ENCODE data around the gene HBA1.

Gene HBA1

DNA sequence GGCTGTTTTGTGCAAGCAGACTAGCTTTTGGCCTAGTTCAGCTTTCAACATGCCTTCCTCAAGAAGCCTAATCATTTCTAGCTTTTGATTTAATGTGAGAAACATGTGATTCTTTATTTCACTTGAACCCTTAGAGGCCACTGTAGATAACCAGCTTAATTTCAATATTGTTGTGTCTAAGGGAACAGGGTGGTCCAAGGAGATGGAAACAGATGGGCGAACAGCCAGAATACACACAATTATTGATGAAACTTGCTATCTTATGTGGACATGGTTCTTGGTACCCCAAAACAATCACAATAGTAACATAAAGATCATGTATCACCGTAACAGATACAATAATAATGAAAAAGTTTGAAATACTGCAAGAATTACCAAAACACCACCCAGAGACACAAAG, 42.8 kb upstream of the HBA1 start:
- TF ChIP-seq EP300 (IDR thresholded peaks at IDR 0.05; ENCODE audit: borderline replicate concordance) = no peak
- TF ChIP-seq FOXM1 (IDR thresholded peaks at IDR 0.05; ENCODE audit: borderline replicate concordance, low read depth) = no peak
- no peak for TF ChIP-seq TCF12 (IDR thresholded peaks at IDR 0.05; ENCODE audit: low read depth)
- TF ChIP-seq TEAD4 (IDR thresholded peaks at IDR 0.05) = no peak
- no peak for TF ChIP-seq EGR1 (IDR thresholded peaks at IDR 0.05)
- TF ChIP-seq NFIC (IDR thresholded peaks at IDR 0.05) = no peak
- TF ChIP-seq, protein P1, sequence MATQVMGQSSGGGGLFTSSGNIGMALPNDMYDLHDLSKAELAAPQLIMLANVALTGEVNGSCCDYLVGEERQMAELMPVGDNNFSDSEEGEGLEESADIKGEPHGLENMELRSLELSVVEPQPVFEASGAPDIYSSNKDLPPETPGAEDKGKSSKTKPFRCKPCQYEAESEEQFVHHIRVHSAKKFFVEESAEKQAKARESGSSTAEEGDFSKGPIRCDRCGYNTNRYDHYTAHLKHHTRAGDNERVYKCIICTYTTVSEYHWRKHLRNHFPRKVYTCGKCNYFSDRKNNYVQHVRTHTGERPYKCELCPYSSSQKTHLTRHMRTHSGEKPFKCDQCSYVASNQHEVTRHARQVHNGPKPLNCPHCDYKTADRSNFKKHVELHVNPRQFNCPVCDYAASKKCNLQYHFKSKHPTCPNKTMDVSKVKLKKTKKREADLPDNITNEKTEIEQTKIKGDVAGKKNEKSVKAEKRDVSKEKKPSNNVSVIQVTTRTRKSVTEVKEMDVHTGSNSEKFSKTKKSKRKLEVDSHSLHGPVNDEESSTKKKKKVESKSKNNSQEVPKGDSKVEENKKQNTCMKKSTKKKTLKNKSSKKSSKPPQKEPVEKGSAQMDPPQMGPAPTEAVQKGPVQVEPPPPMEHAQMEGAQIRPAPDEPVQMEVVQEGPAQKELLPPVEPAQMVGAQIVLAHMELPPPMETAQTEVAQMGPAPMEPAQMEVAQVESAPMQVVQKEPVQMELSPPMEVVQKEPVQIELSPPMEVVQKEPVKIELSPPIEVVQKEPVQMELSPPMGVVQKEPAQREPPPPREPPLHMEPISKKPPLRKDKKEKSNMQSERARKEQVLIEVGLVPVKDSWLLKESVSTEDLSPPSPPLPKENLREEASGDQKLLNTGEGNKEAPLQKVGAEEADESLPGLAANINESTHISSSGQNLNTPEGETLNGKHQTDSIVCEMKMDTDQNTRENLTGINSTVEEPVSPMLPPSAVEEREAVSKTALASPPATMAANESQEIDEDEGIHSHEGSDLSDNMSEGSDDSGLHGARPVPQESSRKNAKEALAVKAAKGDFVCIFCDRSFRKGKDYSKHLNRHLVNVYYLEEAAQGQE (IDR thresholded peaks at IDR 0.05; ENCODE audit: low read depth) = no peak
- no peak for TF ChIP-seq CEBPB (IDR thresholded peaks at IDR 0.05)
- TF ChIP-seq TAF1 (IDR thresholded peaks at IDR 0.05; ENCODE audit: low read depth) = no peak
- TF ChIP-seq YY1 (IDR thresholded peaks at IDR 0.05; ENCODE audit: low read depth) = no peak

DNA sequence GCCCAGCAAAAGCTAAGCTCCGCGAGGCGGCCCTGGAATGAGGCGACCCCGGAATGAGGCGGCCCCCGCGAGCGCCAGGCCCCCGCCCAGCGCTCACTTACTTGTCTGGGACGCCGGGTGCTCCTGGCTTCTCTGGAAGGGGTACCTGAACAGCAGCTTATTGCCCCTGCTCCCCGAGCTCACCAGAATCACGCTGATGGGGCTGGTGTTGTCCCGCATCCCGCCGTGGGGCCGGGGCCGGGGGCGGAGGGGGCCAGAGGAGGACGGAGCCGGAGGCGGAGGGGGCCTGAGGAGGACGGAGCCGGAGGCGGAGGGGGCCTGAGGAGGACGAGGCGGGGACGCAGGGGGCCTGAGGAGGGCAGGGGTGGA, 38.4 kb upstream of the HBA1 start:
- TF ChIP-seq ZBTB7A (IDR thresholded peaks at IDR 0.05; ENCODE audit: low read depth) = 0 out of 2 replicates have a peak, but pooled peaks have one; percentile 35
- no peak for TF ChIP-seq EP300 (IDR thresholded peaks at IDR 0.05; ENCODE audit: borderline replicate concordance)
- no peak for TF ChIP-seq CEBPB (IDR thresholded peaks at IDR 0.05)
- no peak for TF ChIP-seq RAD21 (IDR thresholded peaks at IDR 0.05; ENCODE audit: low read depth)
- TF ChIP-seq TEAD4 (IDR thresholded peaks at IDR 0.05) = no peak
- TF ChIP-seq, protein P2, sequence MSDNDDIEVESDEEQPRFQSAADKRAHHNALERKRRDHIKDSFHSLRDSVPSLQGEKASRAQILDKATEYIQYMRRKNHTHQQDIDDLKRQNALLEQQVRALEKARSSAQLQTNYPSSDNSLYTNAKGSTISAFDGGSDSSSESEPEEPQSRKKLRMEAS (IDR thresholded peaks at IDR 0.05) = no peak
- no peak for TF ChIP-seq TCF12 (IDR thresholded peaks at IDR 0.05; ENCODE audit: low read depth)
- no peak for TF ChIP-seq EGR1 (IDR thresholded peaks at IDR 0.05)
- TF ChIP-seq, protein P1 (IDR thresholded peaks at IDR 0.05; ENCODE audit: low read depth) = no peak

DNA sequence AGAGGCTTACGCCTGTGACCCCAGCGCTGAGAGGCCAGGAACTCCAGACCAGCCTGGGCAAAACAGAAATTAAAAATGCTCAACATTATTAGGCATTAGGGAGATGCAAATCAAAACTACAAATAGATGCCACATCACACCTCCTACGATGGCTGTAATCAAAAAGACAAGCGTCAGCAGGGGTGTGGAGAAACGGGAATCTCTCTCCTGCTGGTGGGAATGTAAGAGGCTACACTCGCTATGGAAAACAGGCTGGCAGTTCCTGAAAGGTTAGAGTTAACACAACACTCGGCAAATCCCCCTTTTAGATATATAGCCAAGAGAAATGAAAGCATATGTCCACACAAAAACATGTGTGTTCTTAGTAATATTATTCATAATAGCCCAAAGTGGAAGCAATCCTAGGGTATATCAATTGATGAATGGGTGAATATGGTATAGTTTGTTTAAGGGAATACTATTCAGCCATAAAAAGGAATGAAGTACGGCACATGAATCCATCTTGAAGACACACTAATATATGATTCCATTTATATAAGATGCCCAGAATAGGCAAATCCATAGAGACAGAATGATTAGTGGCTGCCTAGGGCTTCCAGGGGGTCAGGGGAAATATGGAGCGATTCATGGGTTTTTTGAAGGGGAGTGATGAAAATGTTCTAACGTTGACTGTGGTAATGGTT, 36.2 kb upstream of the HBA1 start:
- TF ChIP-seq, protein P1 (IDR thresholded peaks at IDR 0.05; ENCODE audit: low read depth) = no peak
- TF ChIP-seq YY1 (IDR thresholded peaks at IDR 0.05; ENCODE audit: low read depth) = no peak
- TF ChIP-seq ZBTB7A (IDR thresholded peaks at IDR 0.05; ENCODE audit: low read depth) = no peak
- no peak for TF ChIP-seq FOXM1 (IDR thresholded peaks at IDR 0.05; ENCODE audit: borderline replicate concordance, low read depth)
- TF ChIP-seq TAF1 (IDR thresholded peaks at IDR 0.05; ENCODE audit: low read depth) = no peak

DNA sequence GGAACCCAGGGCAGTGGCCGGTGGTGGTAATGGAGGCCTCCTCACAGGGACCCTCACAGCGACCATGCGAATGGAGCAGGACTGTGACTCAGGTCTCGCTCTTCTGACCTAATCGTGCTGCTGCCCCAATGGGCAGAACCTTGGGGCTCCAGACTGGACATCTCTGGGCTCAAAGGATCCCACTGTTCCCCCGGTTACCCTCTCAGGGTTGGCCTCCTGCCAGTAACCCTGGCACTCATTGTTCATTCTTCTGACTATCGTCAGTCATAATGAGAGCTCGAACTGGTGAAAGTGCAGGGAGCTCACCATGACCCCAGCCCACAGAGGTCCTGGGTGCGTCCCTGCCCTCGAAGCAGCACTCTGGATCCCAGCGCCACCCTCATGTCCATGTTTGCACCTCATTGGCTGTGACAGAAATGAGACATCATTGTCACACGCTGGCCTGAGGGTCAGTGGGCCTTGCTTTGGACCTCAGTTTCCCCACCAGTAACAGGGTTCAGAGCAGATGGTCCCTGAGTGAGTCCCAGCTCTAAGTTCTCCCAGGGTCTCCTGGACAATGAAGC, 34.0 kb upstream of the HBA1 start:
- TF ChIP-seq YY1 (IDR thresholded peaks at IDR 0.05; ENCODE audit: low read depth) (no peak), TEAD4 (IDR thresholded peaks at IDR 0.05) (no peak), RAD21 (IDR thresholded peaks at IDR 0.05; ENCODE audit: low read depth) (no peak), TCF12 (IDR thresholded peaks at IDR 0.05; ENCODE audit: low read depth) (no peak), TAF1 (IDR thresholded peaks at IDR 0.05; ENCODE audit: low read depth) (no peak), ZBTB7A (IDR thresholded peaks at IDR 0.05; ENCODE audit: low read depth) (no peak), FOXM1 (IDR thresholded peaks at IDR 0.05; ENCODE audit: borderline replicate concordance, low read depth) (no peak), CEBPB (IDR thresholded peaks at IDR 0.05) (no peak), EP300 (IDR thresholded peaks at IDR 0.05; ENCODE audit: borderline replicate concordance) (no peak), NFIC (IDR thresholded peaks at IDR 0.05) (no peak), CREB1 (IDR thresholded peaks at IDR 0.05; ENCODE audit: low read depth) (no peak), EGR1 (IDR thresholded peaks at IDR 0.05) (no peak)
- TF ChIP-seq, protein P3, sequence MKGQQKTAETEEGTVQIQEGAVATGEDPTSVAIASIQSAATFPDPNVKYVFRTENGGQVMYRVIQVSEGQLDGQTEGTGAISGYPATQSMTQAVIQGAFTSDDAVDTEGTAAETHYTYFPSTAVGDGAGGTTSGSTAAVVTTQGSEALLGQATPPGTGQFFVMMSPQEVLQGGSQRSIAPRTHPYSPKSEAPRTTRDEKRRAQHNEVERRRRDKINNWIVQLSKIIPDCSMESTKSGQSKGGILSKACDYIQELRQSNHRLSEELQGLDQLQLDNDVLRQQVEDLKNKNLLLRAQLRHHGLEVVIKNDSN (IDR thresholded peaks at IDR 0.05) = no peak
- TF ChIP-seq, protein P2 (IDR thresholded peaks at IDR 0.05) = no peak
- TF ChIP-seq, protein P1 (IDR thresholded peaks at IDR 0.05; ENCODE audit: low read depth) = no peak
